Osteocyte (in vitro differentiated cells): ENCODE results near the gene TNK1. TPM values are rescaled to one million over a fixed set of nuclear protein-coding genes. Genes with fewer than 3 reads are reported as not detected.

Experiments used
- DNase-seq: peaks from one replicate; pipeline ENCODE4 v3.0.0; 2021; ENCODE audit warnings: mixed read lengths; ENCODE audit not compliant: unreplicated experiment; ENCODE audit errors: extremely low spot score
- H3K27ac Mint-ChIP-seq: one replicate; pipeline ENCODE4 v1.8.0; 2021; ENCODE audit warnings: mild to moderate bottlenecking, mixed read lengths; ENCODE audit not compliant: unreplicated experiment
- H3K27me3 Mint-ChIP-seq: one replicate; pipeline ENCODE4 v1.8.0; 2021; ENCODE audit warnings: mixed read lengths; ENCODE audit not compliant: unreplicated experiment
- H3K36me3 Mint-ChIP-seq: one replicate; pipeline ENCODE4 v1.8.0; 2021; ENCODE audit warnings: mixed read lengths; ENCODE audit not compliant: unreplicated experiment
- H3K4me1 Mint-ChIP-seq: one replicate; pipeline ENCODE4 v1.8.0; 2021; ENCODE audit warnings: mixed read lengths; ENCODE audit not compliant: unreplicated experiment
- H3K4me3 Mint-ChIP-seq: one replicate; pipeline ENCODE4 v1.8.0; 2021; ENCODE audit warnings: mild to moderate bottlenecking, moderate library complexity, mixed read lengths; ENCODE audit not compliant: unreplicated experiment
- H3K9me3 Mint-ChIP-seq: one replicate; pipeline ENCODE4 v1.8.0; 2021; ENCODE audit warnings: mixed read lengths; ENCODE audit not compliant: unreplicated experiment
- CTCF ChIP-seq: fragments of 200-600 bp; sonication (generic); IDR thresholded peaks from 2 replicates; pipeline ENCODE4 v1.5.0; 2021; ENCODE audit warnings: antibody characterized with exemption, mild to moderate bottlenecking, moderate library complexity
- total RNA-seq: library from RNA; stranded (reverse); gene quantifications from 2 replicates; pipeline ENCODE4 v1.2.1, GENCODE V29; 2021

Gene TNK1
- total RNA-seq, 1 donor from 2014 or later: not detected

GRCh38 chr17:7384489-7385081 lies 3.7 kb downstream of the TNK1 start:
- no peak overlapping the region for H3K27ac Mint-ChIP-seq
- H3K36me3 Mint-ChIP-seq: peaks cover 7% of the 10 kb centered on the region
- H3K4me1 Mint-ChIP-seq: peaks cover 10% of the 10 kb centered on the region
- H3K27me3 Mint-ChIP-seq: peaks cover 31% of the 10 kb centered on the region
- H3K9me3 Mint-ChIP-seq: peaks cover under 1% of the 10 kb centered on the region
- TF ChIP-seq CTCF: no peak
- DNase-seq: no peak
- peak overlapping the region; percentile 57 for H3K4me3 Mint-ChIP-seq

- Mint-ChIP-seq H3K27me3 (no peaks in the 10 kb centered on the region), H3K4me3 (no peak overlapping the region), H3K36me3 (peaks cover 13% of the 10 kb centered on the region), H3K4me1 (peaks cover 3% of the 10 kb centered on the region), H3K9me3 (no peaks in the 10 kb centered on the region), H3K27ac (no peak overlapping the region)
- no peak for TF ChIP-seq CTCF
- DNase-seq: no peak
These were observed 8.0 kb downstream of the TNK1 start for GRCh38 chr17:7388856-7389255.

GRCh38 chr17:7389924-7390910 lies 9.3 kb downstream of the TNK1 start:
- no peaks in the 10 kb centered on the region for H3K27me3 Mint-ChIP-seq
- H3K27ac Mint-ChIP-seq: no peak overlapping the region
- no peak for DNase-seq
- H3K4me1 Mint-ChIP-seq: peaks cover 9% of the 10 kb centered on the region
- TF ChIP-seq CTCF: no peak
- peaks cover 13% of the 10 kb centered on the region for H3K36me3 Mint-ChIP-seq
- H3K9me3 Mint-ChIP-seq: no peaks in the 10 kb centered on the region
- H3K4me3 Mint-ChIP-seq: no peak overlapping the region

GRCh38 chr17:7391307-7391706 lies 10.4 kb downstream of the TNK1 start:
- no peak for DNase-seq
- Mint-ChIP-seq H3K9me3 (no peaks in the 10 kb centered on the region), H3K27ac (no peak overlapping the region), H3K27me3 (no peaks in the 10 kb centered on the region), H3K36me3 (peaks cover 13% of the 10 kb centered on the region), H3K4me1 (peaks cover 9% of the 10 kb centered on the region), H3K4me3 (no peak overlapping the region)
- no peak for TF ChIP-seq CTCF
